Skeletal muscle satellite cell (primary cell): ENCODE data around the gene LGALS3. TPM values are rescaled to one million over a fixed set of nuclear protein-coding genes. Genes with fewer than 3 reads are reported as not detected.
"Not testable (repeated sequence)": the region's sequence is repeated elsewhere in the genome, so short reads cannot be mapped to it uniquely, and the experiment has no call there.

ENCODE experiments used
- H3K27me3 ChIP-seq: 2 replicates; pipeline ENCODE4 v1.7.0; 2013; ENCODE audit warnings: low read length; ENCODE audit not compliant: control insufficient read depth, insufficient read depth
- H3K36me3 ChIP-seq: 2 replicates; pipeline ENCODE4 v1.7.0; 2013; ENCODE audit warnings: mild to moderate bottlenecking, control low read depth, low read length; ENCODE audit not compliant: insufficient read depth
- H3K4me1 ChIP-seq: 2 replicates; pipeline ENCODE4 v1.7.0; 2013; ENCODE audit warnings: low read length; ENCODE audit not compliant: control insufficient read depth, insufficient read depth
- H3K4me2 ChIP-seq: 2 replicates; pipeline ENCODE4 v1.7.0; 2013; ENCODE audit warnings: mild to moderate bottlenecking, low read length
- H3K4me3 ChIP-seq: 2 replicates; pipeline ENCODE4 v1.7.0; 2013; ENCODE audit warnings: low read length
- H3K9ac ChIP-seq: 2 replicates; pipeline ENCODE4 v1.7.0; 2013; ENCODE audit warnings: mild to moderate bottlenecking, low read depth, low read length, moderate library complexity
- H3K9me3 ChIP-seq: replicated peaks from 2 replicates; pipeline ENCODE4 v1.7.0; 2013; ENCODE audit warnings: mild to moderate bottlenecking, control low read depth, low read length
- total RNA-seq: library from RNA; depleted of rRNA; stranded (reverse); fragments of >200 nt; gene quantifications from 2 replicates; pipeline ENCODE4 v1.2.3, GENCODE V29; 2012; rRNA removed

The LGALS3 gene
- total RNA-seq, result 183 and 304 TPM in 2 replicates

GRCh38 chr14:55129086-55129427, at the start of gene LGALS3:
Gene LGALS3, plus strand, starts transcription at chr14:55129252. Its CDS starts 8,122 bp downstream, at chr14:55137374.
- peak within 1 kb of the TSS; percentile 93 for H3K9ac ChIP-seq
- H3K4me3 ChIP-seq, result peak within 1 kb of the TSS; percentile 79
- no peaks in the 10 kb centered on the region for H3K9me3 ChIP-seq
- peak within 1 kb of the TSS; percentile 83 for H3K4me2 ChIP-seq
- peaks cover 44% of the 10 kb centered on the region for H3K4me1 ChIP-seq
- H3K36me3 ChIP-seq, result peaks cover 4% of the 10 kb centered on the region
- H3K27me3 ChIP-seq, result no peaks in the 10 kb centered on the region

GRCh38 chr14:55079961-55080360, 49.1 kb upstream of the LGALS3 start:
- H3K9me3 ChIP-seq, H3K4me1 ChIP-seq, H3K4me3 ChIP-seq, H3K4me2 ChIP-seq, H3K36me3 ChIP-seq, H3K9ac ChIP-seq, H3K27me3 ChIP-seq: not testable (repeated sequence)

- Histone ChIP-seq H3K9me3 (no peaks in the 10 kb centered on the region), H3K4me3 (no peak overlapping the region), H3K36me3 (no peaks in the 10 kb centered on the region), H3K4me2 (no peak overlapping the region), H3K9ac (no peak overlapping the region), H3K27me3 (no peaks in the 10 kb centered on the region), H3K4me1 (peaks cover 3% of the 10 kb centered on the region)
Observed at GRCh38 chr14:55084401-55085059, 44.5 kb upstream of the LGALS3 start.

GRCh38 chr14:55085060-55085660, 43.9 kb upstream of the LGALS3 start:
- Histone ChIP-seq H3K27me3 (no peaks in the 10 kb centered on the region), H3K36me3 (no peaks in the 10 kb centered on the region), H3K9ac (no peak overlapping the region), H3K4me1 (peaks cover 3% of the 10 kb centered on the region), H3K4me2 (no peak overlapping the region), H3K9me3 (no peaks in the 10 kb centered on the region), H3K4me3 (no peak overlapping the region)

GRCh38 chr14:55086938-55087337, 42.1 kb upstream of the LGALS3 start:
- Histone ChIP-seq H3K9me3 (no peaks in the 10 kb centered on the region), H3K36me3 (no peaks in the 10 kb centered on the region), H3K27me3 (no peaks in the 10 kb centered on the region), H3K4me3 (no peak overlapping the region), H3K4me2 (no peak overlapping the region), H3K4me1 (peaks cover 3% of the 10 kb centered on the region), H3K9ac (no peak overlapping the region)

GRCh38 chr14:55088356-55088755, 40.7 kb upstream of the LGALS3 start:
- peaks cover 3% of the 10 kb centered on the region for H3K4me1 ChIP-seq
- no peaks in the 10 kb centered on the region for H3K9me3 ChIP-seq
- H3K4me2 ChIP-seq, result no peak overlapping the region
- no peak overlapping the region for H3K9ac ChIP-seq
- no peaks in the 10 kb centered on the region for H3K36me3 ChIP-seq
- no peaks in the 10 kb centered on the region for H3K27me3 ChIP-seq
- H3K4me3 ChIP-seq, result no peak overlapping the region

- no peak overlapping the region for H3K9ac ChIP-seq
- no peaks in the 10 kb centered on the region for H3K36me3 ChIP-seq
- no peak overlapping the region for H3K4me3 ChIP-seq
- H3K9me3 ChIP-seq, result no peaks in the 10 kb centered on the region
- no peaks in the 10 kb centered on the region for H3K27me3 ChIP-seq
- H3K4me1 ChIP-seq, result peaks cover 3% of the 10 kb centered on the region
- no peak overlapping the region for H3K4me2 ChIP-seq
Observed at GRCh38 chr14:55092341-55092740, 36.7 kb upstream of the LGALS3 start.

- Histone ChIP-seq H3K27me3 (no peaks in the 10 kb centered on the region), H3K4me2 (no peak overlapping the region), H3K4me1 (no peaks in the 10 kb centered on the region), H3K9me3 (no peaks in the 10 kb centered on the region), H3K36me3 (no peaks in the 10 kb centered on the region), H3K9ac (no peak overlapping the region), H3K4me3 (no peak overlapping the region)
Observed at GRCh38 chr14:55094292-55095157, 34.5 kb upstream of the LGALS3 start.

GRCh38 chr14:55097881-55098560, 31.0 kb upstream of the LGALS3 start:
- H3K27me3 ChIP-seq, result no peaks in the 10 kb centered on the region
- no peaks in the 10 kb centered on the region for H3K36me3 ChIP-seq
- no peak overlapping the region for H3K4me3 ChIP-seq
- peaks cover 15% of the 10 kb centered on the region for H3K4me1 ChIP-seq
- H3K9ac ChIP-seq, result no peak overlapping the region
- no peaks in the 10 kb centered on the region for H3K9me3 ChIP-seq
- no peak overlapping the region for H3K4me2 ChIP-seq

GRCh38 chr14:55098561-55098898, 30.5 kb upstream of the LGALS3 start:
- no peaks in the 10 kb centered on the region for H3K27me3 ChIP-seq
- H3K9ac ChIP-seq, result no peak overlapping the region
- H3K9me3 ChIP-seq, result no peaks in the 10 kb centered on the region
- peaks cover 19% of the 10 kb centered on the region for H3K4me1 ChIP-seq
- H3K36me3 ChIP-seq, result no peaks in the 10 kb centered on the region
- no peak overlapping the region for H3K4me3 ChIP-seq
- no peak overlapping the region for H3K4me2 ChIP-seq

- Histone ChIP-seq H3K9me3 (peaks cover 6% of the 10 kb centered on the region), H3K27me3 (no peaks in the 10 kb centered on the region), H3K36me3 (no peaks in the 10 kb centered on the region), H3K4me2 (no peak overlapping the region), H3K9ac (no peak overlapping the region), H3K4me1 (peaks cover 29% of the 10 kb centered on the region), H3K4me3 (no peak overlapping the region)
Observed at GRCh38 chr14:55099756-55100155, 29.3 kb upstream of the LGALS3 start.
